Measurements from ENCODE around the gene TRPM8.

DNA sequence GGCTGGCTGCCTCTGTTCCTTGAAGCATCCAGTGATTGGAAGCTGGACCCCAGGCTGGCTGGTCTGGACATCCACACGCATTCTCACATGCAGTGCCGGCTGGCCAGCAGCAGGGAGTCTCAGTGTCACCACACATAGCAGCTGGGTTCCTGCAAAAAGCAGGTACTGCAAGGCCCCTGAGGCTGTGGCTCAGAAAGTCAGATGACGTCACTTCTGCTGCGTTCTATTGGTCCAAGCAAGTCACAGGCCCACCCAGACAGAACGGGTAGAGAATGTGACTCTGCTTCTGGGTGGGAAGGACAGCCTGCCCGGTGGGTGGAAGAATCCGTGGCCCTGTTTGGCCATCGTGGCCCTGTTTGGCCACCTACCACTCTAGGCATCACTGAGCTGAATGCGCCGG, 82.0 kb downstream of the TRPM8 start:
- TF ChIP-seq, protein P1, sequence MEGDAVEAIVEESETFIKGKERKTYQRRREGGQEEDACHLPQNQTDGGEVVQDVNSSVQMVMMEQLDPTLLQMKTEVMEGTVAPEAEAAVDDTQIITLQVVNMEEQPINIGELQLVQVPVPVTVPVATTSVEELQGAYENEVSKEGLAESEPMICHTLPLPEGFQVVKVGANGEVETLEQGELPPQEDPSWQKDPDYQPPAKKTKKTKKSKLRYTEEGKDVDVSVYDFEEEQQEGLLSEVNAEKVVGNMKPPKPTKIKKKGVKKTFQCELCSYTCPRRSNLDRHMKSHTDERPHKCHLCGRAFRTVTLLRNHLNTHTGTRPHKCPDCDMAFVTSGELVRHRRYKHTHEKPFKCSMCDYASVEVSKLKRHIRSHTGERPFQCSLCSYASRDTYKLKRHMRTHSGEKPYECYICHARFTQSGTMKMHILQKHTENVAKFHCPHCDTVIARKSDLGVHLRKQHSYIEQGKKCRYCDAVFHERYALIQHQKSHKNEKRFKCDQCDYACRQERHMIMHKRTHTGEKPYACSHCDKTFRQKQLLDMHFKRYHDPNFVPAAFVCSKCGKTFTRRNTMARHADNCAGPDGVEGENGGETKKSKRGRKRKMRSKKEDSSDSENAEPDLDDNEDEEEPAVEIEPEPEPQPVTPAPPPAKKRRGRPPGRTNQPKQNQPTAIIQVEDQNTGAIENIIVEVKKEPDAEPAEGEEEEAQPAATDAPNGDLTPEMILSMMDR (IDR thresholded peaks at IDR 0.05) = no peak
- no peak for TF ChIP-seq POLR2A (IDR thresholded peaks at IDR 0.05)

Data from right lobe of liver (tissue), 4 donors.